ENCODE measurements around the gene ZNF609. TPM values are rescaled to one million over a fixed set of nuclear protein-coding genes. Genes with fewer than 3 reads are reported as not detected.

The ZNF609 gene
- total RNA-seq, 1 donor from 2014 or later = 33.1 TPM

- H3K27me3 ChIP-seq = no peaks in the 10 kb centered on the region
- peaks cover 22% of the 10 kb centered on the region for H3K4me1 ChIP-seq
- intact Hi-C loops (cut with DNase I) = no loop called here
- H3K27ac ChIP-seq = no peak overlapping the region
- DNase-seq (ENCODE audit: extremely low spot score in 2 of 2) = no peak
- H3K9me3 ChIP-seq = no peaks in the 10 kb centered on the region
- H3K36me3 ChIP-seq = peaks cover 0 to 3% of the 10 kb centered on the region in 2 donors
- no peak for TF ChIP-seq POLR2AphosphoS5 (IDR thresholded peaks at IDR 0.05; ENCODE audit: insufficient read depth in 1 of 2, low read depth in 1 of 2)
- TF ChIP-seq POLR2A (IDR thresholded peaks at IDR 0.05) = no peak
- TF ChIP-seq, protein P1, sequence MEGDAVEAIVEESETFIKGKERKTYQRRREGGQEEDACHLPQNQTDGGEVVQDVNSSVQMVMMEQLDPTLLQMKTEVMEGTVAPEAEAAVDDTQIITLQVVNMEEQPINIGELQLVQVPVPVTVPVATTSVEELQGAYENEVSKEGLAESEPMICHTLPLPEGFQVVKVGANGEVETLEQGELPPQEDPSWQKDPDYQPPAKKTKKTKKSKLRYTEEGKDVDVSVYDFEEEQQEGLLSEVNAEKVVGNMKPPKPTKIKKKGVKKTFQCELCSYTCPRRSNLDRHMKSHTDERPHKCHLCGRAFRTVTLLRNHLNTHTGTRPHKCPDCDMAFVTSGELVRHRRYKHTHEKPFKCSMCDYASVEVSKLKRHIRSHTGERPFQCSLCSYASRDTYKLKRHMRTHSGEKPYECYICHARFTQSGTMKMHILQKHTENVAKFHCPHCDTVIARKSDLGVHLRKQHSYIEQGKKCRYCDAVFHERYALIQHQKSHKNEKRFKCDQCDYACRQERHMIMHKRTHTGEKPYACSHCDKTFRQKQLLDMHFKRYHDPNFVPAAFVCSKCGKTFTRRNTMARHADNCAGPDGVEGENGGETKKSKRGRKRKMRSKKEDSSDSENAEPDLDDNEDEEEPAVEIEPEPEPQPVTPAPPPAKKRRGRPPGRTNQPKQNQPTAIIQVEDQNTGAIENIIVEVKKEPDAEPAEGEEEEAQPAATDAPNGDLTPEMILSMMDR (IDR thresholded peaks at IDR 0.05) = no peak
- no peak overlapping the region for H3K4me3 ChIP-seq
Observed at GRCh38 chr15:64455961-64456371, 4.4 kb upstream of the ZNF609 start.

DNA sequence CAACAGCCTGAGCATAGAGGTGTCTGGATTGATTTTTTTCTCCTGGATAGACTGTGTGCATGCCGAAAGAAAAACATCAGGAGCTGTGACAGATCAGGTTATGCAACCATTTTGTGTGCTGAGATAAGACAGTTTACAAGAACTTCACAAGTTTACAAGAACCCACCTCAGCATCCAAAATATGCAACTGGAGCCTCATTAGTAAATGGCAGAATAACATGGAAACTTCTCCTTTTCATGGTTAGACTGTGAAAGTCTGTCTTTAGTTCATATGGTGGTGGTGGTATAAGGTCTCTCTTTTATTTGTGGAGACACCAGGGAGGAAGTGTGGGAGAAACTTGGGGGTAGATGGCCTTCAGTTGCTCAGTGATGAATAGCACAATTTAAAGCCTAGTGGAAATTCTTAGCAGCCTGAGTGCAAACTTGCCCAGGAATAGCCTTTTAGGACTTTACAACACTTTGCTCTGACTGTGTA, 3.7 kb upstream of the ZNF609 start:
- Histone ChIP-seq H3K27ac (no peak overlapping the region), H3K27me3 (no peaks in the 10 kb centered on the region), H3K36me3 (peaks cover 0 to 3% of the 10 kb centered on the region in 2 donors), H3K4me3 (no peak overlapping the region), H3K4me1 (peaks cover 25% of the 10 kb centered on the region), H3K9me3 (no peaks in the 10 kb centered on the region)
- no peak for TF ChIP-seq POLR2AphosphoS5 (IDR thresholded peaks at IDR 0.05; ENCODE audit: insufficient read depth in 1 of 2, low read depth in 1 of 2)
- TF ChIP-seq, protein P1 (IDR thresholded peaks at IDR 0.05) = no peak
- TF ChIP-seq POLR2A (IDR thresholded peaks at IDR 0.05) = no peak
- DNase-seq (ENCODE audit: extremely low spot score in 2 of 2) = no peak
- intact Hi-C loops (cut with DNase I) = no loop called here

DNA sequence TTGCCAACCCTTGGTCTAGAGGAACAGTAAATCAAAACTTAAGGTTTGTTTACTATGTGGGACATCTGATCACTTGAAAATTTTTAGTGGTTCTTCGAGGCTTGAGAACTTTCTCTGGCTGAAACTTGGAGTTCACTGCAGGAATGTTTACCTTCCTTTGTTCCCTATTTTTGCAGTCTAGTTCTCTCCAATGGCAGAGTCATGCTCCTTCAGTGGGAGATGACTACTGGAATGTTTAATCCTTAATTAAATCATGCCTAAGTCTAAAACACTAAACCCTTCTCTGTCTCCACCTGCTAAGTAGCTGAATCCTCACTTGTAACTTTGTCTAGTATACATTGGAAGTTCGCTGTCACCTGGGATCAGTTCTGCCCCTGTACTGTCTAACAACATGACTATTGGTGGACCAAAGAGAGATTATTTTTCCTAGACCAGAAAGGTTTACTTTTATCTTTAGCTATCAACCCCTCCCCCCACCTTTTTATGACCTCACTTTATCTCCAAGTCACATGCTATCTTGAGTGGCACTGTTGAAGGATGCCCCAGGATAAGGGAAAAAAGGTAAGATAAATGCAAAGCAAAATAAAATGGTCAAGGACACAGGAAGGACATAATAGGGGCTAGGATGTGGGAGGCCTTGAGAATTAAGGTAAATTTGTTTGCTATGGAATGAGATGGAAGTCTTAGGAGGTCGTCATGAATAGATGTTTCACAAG, 1.2 kb upstream of the ZNF609 start:
- Histone ChIP-seq H3K9me3 (no peaks in the 10 kb centered on the region), H3K36me3 (peaks cover 0 to 3% of the 10 kb centered on the region in 2 donors), H3K27me3 (no peaks in the 10 kb centered on the region), H3K4me3 (no peak overlapping the region), H3K27ac (peak overlapping the region; percentile 93), H3K4me1 (peaks cover 46% of the 10 kb centered on the region)
- intact Hi-C loops (cut with DNase I) = no loop called here
- DNase-seq (ENCODE audit: extremely low spot score in 2 of 2) = no peak
- no peak for TF ChIP-seq POLR2AphosphoS5 (IDR thresholded peaks at IDR 0.05; ENCODE audit: insufficient read depth in 1 of 2, low read depth in 1 of 2)
- TF ChIP-seq POLR2A (IDR thresholded peaks at IDR 0.05) = no peak
- TF ChIP-seq, protein P1 (IDR thresholded peaks at IDR 0.05) = no peak

- Histone ChIP-seq H3K27ac (peak overlapping the region; percentile 93), H3K36me3 (peaks cover 0 to 2% of the 10 kb centered on the region in 2 donors), H3K4me1 (peaks cover 64% of the 10 kb centered on the region), H3K4me3 (peak overlapping the region; percentile 58 to 75), H3K27me3 (no peaks in the 10 kb centered on the region), H3K9me3 (no peaks in the 10 kb centered on the region)
- peak in 1 of 2 donors; percentile 87 for DNase-seq (ENCODE audit: extremely low spot score in 2 of 2)
- TF ChIP-seq POLR2AphosphoS5 (IDR thresholded peaks at IDR 0.05; ENCODE audit: insufficient read depth in 1 of 2, low read depth in 1 of 2) = peak in 1 of 2 donors; percentile 65
- TF ChIP-seq, protein P1 (IDR thresholded peaks at IDR 0.05) = no peak
- TF ChIP-seq POLR2A (IDR thresholded peaks at IDR 0.05) = peak in 1 of 2 donors; percentile 8
- intact Hi-C loops (cut with DNase I) = loop anchor here (5.0 kb wide), 1 partner anchor 959 kb away; the partner anchor contains the start of gene USP3
Observed at GRCh38 chr15:64460724-64461720, 644 bp downstream of the ZNF609 start.
